HG03135 (cell line): ENCODE results near the gene RPGRIP1L.
"Not testable (repeated sequence)": the region's sequence is repeated elsewhere in the genome, so short reads cannot be mapped to it uniquely, and the experiment has no call there.

Source experiments
- ATAC-seq: cut with Tn5 transposase; IDR thresholded peaks from one replicate; pipeline ENCODE4 v1.9.1; 2021; ENCODE audit warnings: mild to moderate bottlenecking, moderate library complexity; ENCODE audit not compliant: unreplicated experiment

RPGRIP1L gene

GRCh38 chr16:53713403-53714204, 9.9 kb upstream of the RPGRIP1L start:
- no peak for ATAC-seq

GRCh38 chr16:53712065-53712464, 8.4 kb upstream of the RPGRIP1L start:
- ATAC-seq: no peak

GRCh38 chr16:53711390-53711789, 7.7 kb upstream of the RPGRIP1L start:
- no peak for ATAC-seq

- ATAC-seq: no peak
These were observed 4.8 kb upstream of the RPGRIP1L start for GRCh38 chr16:53708490-53708889.

GRCh38 chr16:53707671-53708070, 4.0 kb upstream of the RPGRIP1L start:
- ATAC-seq: no peak

GRCh38 chr16:53704445-53704813, 770 bp upstream of the RPGRIP1L start:
- no peak for ATAC-seq

GRCh38 chr16:53698271-53698670, 5.4 kb downstream of the RPGRIP1L start:
- not testable (repeated sequence) for ATAC-seq

- no peak for ATAC-seq
These were observed 8.6 kb downstream of the RPGRIP1L start for GRCh38 chr16:53695070-53695469.

- ATAC-seq: no peak
These were observed 10.3 kb downstream of the RPGRIP1L start for GRCh38 chr16:53693320-53693719.

- ATAC-seq: no peak
These were observed 11.5 kb downstream of the RPGRIP1L start for GRCh38 chr16:53692146-53692545.

- no peak for ATAC-seq
These were observed 12.9 kb downstream of the RPGRIP1L start for GRCh38 chr16:53690771-53691170.

- no peak for ATAC-seq
These were observed 14.0 kb downstream of the RPGRIP1L start for GRCh38 chr16:53689636-53690035.

- ATAC-seq: no peak
These were observed 16.9 kb downstream of the RPGRIP1L start for GRCh38 chr16:53686710-53687109.

GRCh38 chr16:53685334-53685733, 18.3 kb downstream of the RPGRIP1L start:
- not testable (repeated sequence) for ATAC-seq

- ATAC-seq: no peak
These were observed 22.3 kb downstream of the RPGRIP1L start for GRCh38 chr16:53681354-53681753.

- ATAC-seq: no peak
These were observed 22.9 kb downstream of the RPGRIP1L start for GRCh38 chr16:53680756-53681155.

GRCh38 chr16:53678756-53679343, 24.8 kb downstream of the RPGRIP1L start:
- ATAC-seq: no peak

- no peak for ATAC-seq
These were observed 25.5 kb downstream of the RPGRIP1L start for GRCh38 chr16:53678155-53678554.

GRCh38 chr16:53673189-53673588, 30.5 kb downstream of the RPGRIP1L start:
- ATAC-seq: no peak

GRCh38 chr16:53672461-53672860, 31.2 kb downstream of the RPGRIP1L start:
- no peak for ATAC-seq

- ATAC-seq: no peak
These were observed 34.8 kb downstream of the RPGRIP1L start for GRCh38 chr16:53668869-53669268.

GRCh38 chr16:53666786-53667415, 36.8 kb downstream of the RPGRIP1L start:
- ATAC-seq: no peak
